Effector memory CD8-positive, alpha-beta T cell (primary cell): Measurements from ENCODE around the gene BUD23.

ENCODE experiments used
- ATAC-seq: fragments of 150-1000 bp; cut with Tn5 transposase; replicated peaks from 2 replicates; pipeline ENCODE4 v1.10.0; 2021; ENCODE audit warnings: mild to moderate bottlenecking, moderate library complexity
- DNase-seq, 3 experiments: peaks; one replicate each; pipeline ENCODE4 v3.0.0; 2021
- H3K27ac Mint-ChIP-seq, 2 donors: one replicate each; pipeline ENCODE4 v1.8.0; 2022; ENCODE audit warnings: mild to moderate bottlenecking in 2 of 2, mixed read lengths in 2 of 2, moderate library complexity in 2 of 2
- H3K27me3 Mint-ChIP-seq, 2 donors: one replicate each; pipeline ENCODE4 v1.8.0; 2022; ENCODE audit warnings: mixed read lengths in 2 of 2
- H3K36me3 Mint-ChIP-seq: one replicate; pipeline ENCODE4 v1.8.0; 2022; ENCODE audit warnings: mild to moderate bottlenecking, moderate library complexity, mixed read lengths; ENCODE audit not compliant: insufficient read depth
- H3K4me1 Mint-ChIP-seq, 2 donors: one replicate each; pipeline ENCODE4 v1.8.0; 2022; ENCODE audit warnings: low read depth in 2 of 2, mixed read lengths in 2 of 2
- H3K4me3 Mint-ChIP-seq, 2 donors: one replicate each; pipeline ENCODE4 v1.8.0; 2022; ENCODE audit warnings: mild to moderate bottlenecking in 2 of 2, mixed read lengths in 2 of 2, moderate library complexity in 2 of 2
- H3K9me3 Mint-ChIP-seq, 2 donors: one replicate each; pipeline ENCODE4 v1.8.0; 2022; ENCODE audit warnings: mixed read lengths in 2 of 2

Gene BUD23

GRCh38 chr7:73738220-73738611 lies 54.8 kb downstream of the BUD23 start:
- H3K9me3 Mint-ChIP-seq = no peaks in the 10 kb centered on the region
- peak; percentile 17 to 36 (median 29) for DNase-seq
- ATAC-seq = peak; percentile 9
- peak overlapping the region; percentile 60 to 93 for H3K27ac Mint-ChIP-seq
- H3K27me3 Mint-ChIP-seq = no peaks in the 10 kb centered on the region
- peak overlapping the region; percentile 92 for H3K4me3 Mint-ChIP-seq
- peaks cover 16 to 20% of the 10 kb centered on the region in 2 donors for H3K4me1 Mint-ChIP-seq
- H3K36me3 Mint-ChIP-seq = peaks cover 23% of the 10 kb centered on the region

DNA sequence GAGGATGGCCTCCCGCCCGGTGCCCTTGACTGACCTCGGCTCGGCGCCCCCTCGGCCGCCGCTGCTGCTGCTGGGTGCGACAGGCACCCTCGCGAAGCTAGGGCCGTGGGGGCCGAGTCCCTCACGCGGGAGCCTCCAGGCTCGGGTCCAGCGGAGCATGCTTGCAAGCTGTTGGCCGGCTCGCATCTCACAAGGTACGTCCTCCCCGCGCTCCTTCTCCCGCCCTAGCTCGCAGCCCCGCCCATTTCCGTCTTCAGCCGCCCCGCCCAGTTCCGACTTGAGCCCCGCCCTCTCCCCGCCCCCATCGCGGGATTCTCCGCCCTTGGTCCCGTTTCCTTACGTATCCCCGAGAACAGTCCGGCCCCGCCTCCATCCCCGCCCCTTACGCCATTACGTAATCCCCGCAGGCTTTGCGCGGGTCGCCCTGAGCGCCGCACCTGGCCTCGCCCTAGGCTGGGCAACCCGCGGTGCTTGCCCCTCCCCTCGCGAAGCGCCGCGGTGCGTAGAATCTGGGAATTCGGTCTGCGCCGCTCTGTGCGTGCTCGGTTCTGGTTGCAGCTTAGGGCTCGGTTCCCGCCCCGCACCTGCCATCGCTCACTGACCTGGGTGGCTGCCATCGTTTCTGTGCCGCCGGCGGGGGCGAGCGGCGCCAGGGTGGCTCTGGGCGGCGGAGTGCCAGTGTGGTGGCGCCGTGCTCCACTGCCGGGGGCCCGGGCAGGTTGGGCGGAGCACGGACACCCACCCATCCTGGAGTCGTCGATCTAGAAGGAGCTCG lies 55.4 kb downstream of the BUD23 start, which contains the start of gene ABHD11:
Gene ABHD11, minus strand, starts transcription at position 191 of the 775 bp plus-strand sequence. Its CDS starts 32 bp downstream, at position 159.
- Mint-ChIP-seq H3K27me3 (no peaks in the 10 kb centered on the region), H3K4me1 (peaks cover 16 to 20% of the 10 kb centered on the region in 2 donors)
- peak; percentile 85 for ATAC-seq

GRCh38 chr7:73739387-73739767 lies 56.0 kb downstream of the BUD23 start:
- peak overlapping the region; percentile 91 to 93 for H3K27ac Mint-ChIP-seq
- no peaks in the 10 kb centered on the region for H3K27me3 Mint-ChIP-seq
- ATAC-seq (no peak), DNase-seq (no peak)
- H3K36me3 Mint-ChIP-seq = peaks cover 16% of the 10 kb centered on the region
- peak overlapping the region; percentile 92 for H3K4me3 Mint-ChIP-seq
- no peaks in the 10 kb centered on the region for H3K9me3 Mint-ChIP-seq
- H3K4me1 Mint-ChIP-seq = peaks cover 16 to 20% of the 10 kb centered on the region in 2 donors

More for the DNA sequence above, 55.4 kb downstream of the BUD23 start, which contains the start of gene ABHD11:
- H3K27ac Mint-ChIP-seq = peak within 1 kb of the TSS; percentile 91 to 93
- H3K36me3 Mint-ChIP-seq = peaks cover 20% of the 10 kb centered on the region
- no peaks in the 10 kb centered on the region for H3K9me3 Mint-ChIP-seq
- H3K4me3 Mint-ChIP-seq = peak within 1 kb of the TSS; percentile 92
- peak; percentile 97 to 98 (median 98) for DNase-seq

DNA sequence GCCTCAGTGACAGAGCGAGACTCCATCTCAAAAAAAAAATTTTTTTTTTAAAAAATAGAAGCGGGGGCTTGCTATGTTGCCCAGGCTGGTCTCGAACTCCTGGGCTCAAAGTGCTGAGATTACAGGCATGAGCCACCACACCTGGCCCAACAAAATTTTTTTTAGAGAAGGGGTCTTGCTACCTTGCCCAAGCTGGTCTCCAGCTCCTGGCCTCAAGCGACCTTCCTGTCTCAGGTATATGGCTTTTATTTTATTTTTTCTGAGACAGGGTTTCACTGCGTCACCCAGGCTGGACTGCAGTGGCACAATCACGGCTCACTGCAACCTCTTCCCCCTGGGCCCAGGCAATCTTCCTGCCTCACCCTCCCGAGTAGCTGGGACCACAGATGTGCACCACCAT lies 56.8 kb downstream of the BUD23 start:
- Mint-ChIP-seq H3K36me3 (peaks cover 16% of the 10 kb centered on the region), H3K4me3 (peak overlapping the region; percentile 33 to 39), H3K27ac (no peak overlapping the region), H3K4me1 (peaks cover 12 to 16% of the 10 kb centered on the region in 2 donors), H3K9me3 (no peaks in the 10 kb centered on the region), H3K27me3 (no peaks in the 10 kb centered on the region)
- DNase-seq (no peak), ATAC-seq (no peak)

DNA sequence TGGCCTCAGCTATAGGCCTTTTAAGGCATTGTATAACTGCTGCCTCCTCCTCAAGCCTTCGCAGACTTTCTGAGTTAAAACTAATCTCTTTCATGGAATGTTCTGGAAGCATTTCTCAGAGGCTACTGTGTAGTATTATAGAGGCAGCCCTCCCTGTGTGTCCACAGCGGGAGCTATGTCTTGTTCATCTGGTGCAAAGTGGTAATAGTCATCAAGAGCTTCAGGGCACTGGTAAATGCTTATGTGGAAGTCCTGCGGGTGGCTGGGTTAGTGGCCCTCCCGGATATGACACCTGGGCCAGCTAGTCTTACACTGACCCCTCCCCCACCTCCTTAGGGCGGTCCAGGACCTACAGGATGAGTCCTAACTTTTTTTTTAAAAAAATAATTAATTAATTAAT lies 57.4 kb downstream of the BUD23 start:
- DNase-seq (no peak), ATAC-seq (no peak)
- H3K27ac Mint-ChIP-seq = no peak overlapping the region
- peaks cover 16% of the 10 kb centered on the region for H3K36me3 Mint-ChIP-seq
- no peaks in the 10 kb centered on the region for H3K9me3 Mint-ChIP-seq
- peaks cover 12 to 16% of the 10 kb centered on the region in 2 donors for H3K4me1 Mint-ChIP-seq
- peak overlapping the region; percentile 33 to 39 for H3K4me3 Mint-ChIP-seq
- no peaks in the 10 kb centered on the region for H3K27me3 Mint-ChIP-seq

DNA sequence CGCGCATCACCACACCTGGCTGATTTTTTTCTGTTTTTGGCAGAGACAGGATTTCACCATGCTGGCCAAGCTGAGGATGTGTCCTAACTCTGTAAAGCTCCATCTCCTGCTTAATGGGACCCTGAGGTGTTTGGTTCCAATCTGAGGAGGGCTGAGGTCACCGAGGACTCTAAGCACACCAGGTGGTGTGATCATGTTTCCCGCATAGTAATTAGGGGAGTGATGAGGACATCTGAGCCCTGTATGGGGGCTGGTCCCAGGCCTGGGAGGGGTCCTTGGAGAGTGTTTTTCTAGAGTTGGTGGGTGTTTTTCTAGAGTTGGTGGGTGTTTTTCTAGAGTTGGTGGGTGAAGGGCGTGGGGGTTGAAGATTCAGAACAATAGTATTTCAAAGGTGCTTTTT lies 58.2 kb downstream of the BUD23 start:
- DNase-seq (no peak), ATAC-seq (no peak)
- no peaks in the 10 kb centered on the region for H3K9me3 Mint-ChIP-seq
- no peak overlapping the region for H3K27ac Mint-ChIP-seq
- peaks cover 12 to 16% of the 10 kb centered on the region in 2 donors for H3K4me1 Mint-ChIP-seq
- no peak overlapping the region for H3K4me3 Mint-ChIP-seq
- peaks cover 16% of the 10 kb centered on the region for H3K36me3 Mint-ChIP-seq
- H3K27me3 Mint-ChIP-seq = no peaks in the 10 kb centered on the region

DNA sequence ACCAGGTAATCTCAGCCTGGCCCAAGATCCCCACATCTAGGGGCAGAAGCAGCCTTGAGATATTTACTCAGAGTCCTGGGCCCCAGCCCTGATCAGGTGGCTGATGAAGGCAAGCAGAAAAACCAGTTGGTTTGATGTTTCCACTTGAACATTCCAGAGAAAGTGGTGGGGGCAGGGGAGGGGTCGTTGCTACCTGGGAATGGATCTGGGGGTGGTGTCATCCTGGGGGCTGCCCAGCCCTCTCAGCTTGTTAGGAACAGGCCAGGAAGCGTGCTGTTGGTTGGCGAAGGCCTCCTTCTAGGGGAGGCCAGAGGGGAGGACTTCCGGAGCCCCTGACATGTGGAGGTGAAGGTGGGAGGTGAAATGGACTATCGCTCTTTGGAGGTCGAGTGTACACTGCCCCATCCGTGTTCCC lies 58.9 kb downstream of the BUD23 start:
- Mint-ChIP-seq H3K36me3 (peaks cover 16% of the 10 kb centered on the region), H3K4me1 (peaks cover 10 to 14% of the 10 kb centered on the region in 2 donors), H3K27ac (no peak overlapping the region), H3K4me3 (no peak overlapping the region), H3K9me3 (no peaks in the 10 kb centered on the region), H3K27me3 (no peaks in the 10 kb centered on the region)
- ATAC-seq (no peak), DNase-seq (no peak)

DNA sequence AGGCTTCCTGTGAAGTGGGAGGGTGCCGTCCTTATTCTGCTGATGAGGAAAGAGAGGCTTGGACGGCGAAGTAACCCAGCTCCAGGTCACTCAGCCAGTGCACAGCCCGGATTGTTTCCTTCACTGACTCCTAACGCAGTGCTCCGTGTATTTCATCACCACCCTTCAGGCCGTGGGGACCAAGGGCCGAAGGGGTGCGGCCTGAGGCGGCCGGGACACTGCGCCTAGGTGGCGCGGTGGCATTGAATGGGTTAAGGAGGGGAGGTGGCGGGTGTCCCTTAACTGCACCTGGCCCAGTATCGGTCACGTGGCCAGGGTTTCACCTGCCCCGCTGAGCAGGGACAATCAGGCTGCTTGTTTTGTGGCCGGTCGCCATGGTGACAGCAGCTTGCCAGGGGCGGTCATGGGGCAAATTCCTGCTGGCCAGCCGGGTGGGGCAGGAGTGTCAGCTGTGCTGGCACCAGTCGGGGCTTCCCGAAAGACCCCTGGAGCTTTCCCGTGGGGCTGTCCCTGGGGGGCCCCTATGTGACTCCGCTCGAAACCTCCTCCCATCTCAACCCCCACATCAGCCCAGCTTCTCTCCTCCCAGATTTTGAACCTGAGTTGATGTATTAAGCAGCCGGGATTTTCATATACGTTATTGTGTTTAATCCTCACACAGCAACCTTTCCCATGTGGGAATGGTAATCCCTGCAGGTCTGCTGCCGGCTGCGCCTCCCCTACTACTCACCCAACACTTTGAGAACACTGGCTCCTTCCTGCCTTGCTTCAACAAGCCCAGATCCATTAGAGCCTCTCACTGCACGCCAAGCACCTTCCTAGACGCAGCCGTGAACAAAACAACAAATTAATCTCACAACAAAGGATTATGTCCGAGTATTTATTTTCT lies 59.6 kb downstream of the BUD23 start:
- Mint-ChIP-seq H3K9me3 (no peaks in the 10 kb centered on the region), H3K36me3 (peaks cover 20% of the 10 kb centered on the region), H3K4me3 (no peak overlapping the region), H3K27me3 (no peaks in the 10 kb centered on the region), H3K27ac (no peak overlapping the region), H3K4me1 (peaks cover 4 to 7% of the 10 kb centered on the region in 2 donors)
- DNase-seq (no peak), ATAC-seq (no peak)

- no peaks in the 10 kb centered on the region for H3K4me1 Mint-ChIP-seq
- H3K27ac Mint-ChIP-seq = no peak overlapping the region
- H3K9me3 Mint-ChIP-seq = no peaks in the 10 kb centered on the region
- H3K4me3 Mint-ChIP-seq = no peak overlapping the region
- peaks cover 11% of the 10 kb centered on the region for H3K36me3 Mint-ChIP-seq
- DNase-seq (no peak), ATAC-seq (no peak)
- H3K27me3 Mint-ChIP-seq = peaks cover 9 to 24% of the 10 kb centered on the region in 2 donors
Measured at GRCh38 chr7:73746378-73746777, 63.0 kb downstream of the BUD23 start.
